ENCODE results near the gene FXN.
"Not testable (repeated sequence)": the region's sequence is repeated elsewhere in the genome, so short reads cannot be mapped to it uniquely, and the experiment has no call there.

FXN gene

GRCh38 chr9:69071059-69071458 is 35.5 kb downstream of the FXN start:
- no peak for DNase-seq

- no peak for DNase-seq
Measured at GRCh38 chr9:69073103-69073502, 37.6 kb downstream of the FXN start.

GRCh38 chr9:69074801-69075200 is 39.2 kb downstream of the FXN start:
- DNase-seq: no peak

- no peak for DNase-seq
Measured at GRCh38 chr9:69076550-69076949, 41.0 kb downstream of the FXN start.

GRCh38 chr9:69078069-69078468 is 42.5 kb downstream of the FXN start:
- DNase-seq: no peak

GRCh38 chr9:69078581-69078980 is 43.0 kb downstream of the FXN start:
- DNase-seq: no peak

- no peak for DNase-seq
Measured at GRCh38 chr9:69079186-69079585, 43.6 kb downstream of the FXN start.

- no peak for DNase-seq
Measured at GRCh38 chr9:69081261-69081660, 45.7 kb downstream of the FXN start.

- no peak for DNase-seq
Measured at GRCh38 chr9:69083321-69083720, 47.8 kb downstream of the FXN start.

- no peak for DNase-seq
Measured at GRCh38 chr9:69085569-69086283, 50.2 kb downstream of the FXN start.

- DNase-seq: no peak
Measured at GRCh38 chr9:69086312-69086711, 50.8 kb downstream of the FXN start.

- DNase-seq: no peak
Measured at GRCh38 chr9:69086769-69087168, 51.2 kb downstream of the FXN start.

- no peak for DNase-seq
Measured at GRCh38 chr9:69089082-69089481, 53.5 kb downstream of the FXN start.

GRCh38 chr9:69089491-69089890 is 53.9 kb downstream of the FXN start:
- no peak for DNase-seq

- no peak for DNase-seq
Measured at GRCh38 chr9:69090140-69090750, 54.7 kb downstream of the FXN start.

- DNase-seq: no peak
Measured at GRCh38 chr9:69090946-69091345, 55.4 kb downstream of the FXN start.

- DNase-seq: no peak
Measured at GRCh38 chr9:69093471-69094103, 58.0 kb downstream of the FXN start.

GRCh38 chr9:69094361-69095135 is 59.0 kb downstream of the FXN start:
- DNase-seq: not testable (repeated sequence)

- no peak for DNase-seq
Measured at GRCh38 chr9:69097064-69097463, 61.5 kb downstream of the FXN start.

- DNase-seq: no peak
Measured at GRCh38 chr9:69097923-69098593, 62.5 kb downstream of the FXN start.

- not testable (repeated sequence) for DNase-seq
Measured at GRCh38 chr9:69103348-69103996, 67.9 kb downstream of the FXN start.

- DNase-seq: no peak
Measured at GRCh38 chr9:69104830-69105527, 69.4 kb downstream of the FXN start.
